ENCODE data around the gene REX1BD. TPM values are rescaled to one million over a fixed set of nuclear protein-coding genes. Genes with fewer than 3 reads are reported as not detected.

Gene REX1BD
- total RNA-seq, 1 experiment from 2014 or later = 97.1 TPM

- TF ChIP-seq JUND (IDR thresholded peaks at IDR 0.05) = no peak
- no peak for TF ChIP-seq SRF (IDR thresholded peaks at IDR 0.05; ENCODE audit: low read depth)
These were observed 38.3 kb downstream of the REX1BD start (continued) for GRCh38 chr19:18626906-18627305.

GRCh38 chr19:18629166-18630088 is 40.8 kb downstream of the REX1BD start:
- ATAC-seq = no peak
- no peak for DNase-seq (ENCODE audit: low read depth, low spot score)
- no peak overlapping the region for H3K27ac ChIP-seq (ENCODE audit: low read depth, low read length)
- POLR2A ChIA-PET = no interaction called here
- H3K27me3 ChIP-seq (ENCODE audit: insufficient read depth, low read length) = no peaks in the 10 kb centered on the region
- H3K9me3 ChIP-seq (ENCODE audit: control insufficient read depth in 1 of 2, insufficient read depth in 1 of 2, low read depth in 1 of 2, low read length in 2 of 2) = no peaks in the 10 kb centered on the region
- intact Hi-C loops (cut with micrococcal nuclease) = no loop called here
- TF ChIP-seq EZH2phosphoT487 (IDR thresholded peaks at IDR 0.05; ENCODE audit: borderline replicate concordance) (no peak), SP1 (IDR thresholded peaks at IDR 0.05; ENCODE audit: low read depth) (no peak), POLR2AphosphoS5 (IDR thresholded peaks at IDR 0.05; ENCODE audit: low read depth, low read length) (no peak), YY1 (IDR thresholded peaks at IDR 0.05; ENCODE audit: extremely low read depth, insufficient replicate concordance, low read depth, low read length) (no peak), ZFX (IDR thresholded peaks at IDR 0.05) (no peak), TCF7L2 (IDR thresholded peaks at IDR 0.05; ENCODE audit: borderline replicate concordance, extremely low read depth, insufficient read depth, insufficient read length) (no peak), RAD21 (IDR thresholded peaks at IDR 0.05; ENCODE audit: low read depth) (no peak), FOSL1 (IDR thresholded peaks at IDR 0.05; ENCODE audit: low read depth) (no peak), CTCF (IDR thresholded peaks at IDR 0.05 in 2 of 3, conservative IDR thresholded peaks at IDR 0.05 in 1 of 3; ENCODE audit: borderline replicate concordance in 1 of 3, insufficient read depth in 1 of 3, low read depth in 2 of 3, low read length in 2 of 3) (no peak), CEBPB (IDR thresholded peaks at IDR 0.05; ENCODE audit: low read depth) (no peak), SRF (IDR thresholded peaks at IDR 0.05; ENCODE audit: low read depth) (no peak)
- TF ChIP-seq, protein P1, sequence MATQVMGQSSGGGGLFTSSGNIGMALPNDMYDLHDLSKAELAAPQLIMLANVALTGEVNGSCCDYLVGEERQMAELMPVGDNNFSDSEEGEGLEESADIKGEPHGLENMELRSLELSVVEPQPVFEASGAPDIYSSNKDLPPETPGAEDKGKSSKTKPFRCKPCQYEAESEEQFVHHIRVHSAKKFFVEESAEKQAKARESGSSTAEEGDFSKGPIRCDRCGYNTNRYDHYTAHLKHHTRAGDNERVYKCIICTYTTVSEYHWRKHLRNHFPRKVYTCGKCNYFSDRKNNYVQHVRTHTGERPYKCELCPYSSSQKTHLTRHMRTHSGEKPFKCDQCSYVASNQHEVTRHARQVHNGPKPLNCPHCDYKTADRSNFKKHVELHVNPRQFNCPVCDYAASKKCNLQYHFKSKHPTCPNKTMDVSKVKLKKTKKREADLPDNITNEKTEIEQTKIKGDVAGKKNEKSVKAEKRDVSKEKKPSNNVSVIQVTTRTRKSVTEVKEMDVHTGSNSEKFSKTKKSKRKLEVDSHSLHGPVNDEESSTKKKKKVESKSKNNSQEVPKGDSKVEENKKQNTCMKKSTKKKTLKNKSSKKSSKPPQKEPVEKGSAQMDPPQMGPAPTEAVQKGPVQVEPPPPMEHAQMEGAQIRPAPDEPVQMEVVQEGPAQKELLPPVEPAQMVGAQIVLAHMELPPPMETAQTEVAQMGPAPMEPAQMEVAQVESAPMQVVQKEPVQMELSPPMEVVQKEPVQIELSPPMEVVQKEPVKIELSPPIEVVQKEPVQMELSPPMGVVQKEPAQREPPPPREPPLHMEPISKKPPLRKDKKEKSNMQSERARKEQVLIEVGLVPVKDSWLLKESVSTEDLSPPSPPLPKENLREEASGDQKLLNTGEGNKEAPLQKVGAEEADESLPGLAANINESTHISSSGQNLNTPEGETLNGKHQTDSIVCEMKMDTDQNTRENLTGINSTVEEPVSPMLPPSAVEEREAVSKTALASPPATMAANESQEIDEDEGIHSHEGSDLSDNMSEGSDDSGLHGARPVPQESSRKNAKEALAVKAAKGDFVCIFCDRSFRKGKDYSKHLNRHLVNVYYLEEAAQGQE (IDR thresholded peaks at IDR 0.05; ENCODE audit: low read depth) = no peak
- no peaks in the 10 kb centered on the region for H3K36me3 ChIP-seq (ENCODE audit: control insufficient read depth in 1 of 2, insufficient read depth in 2 of 2, low read length in 2 of 2)
- no peak overlapping the region for H3K4me2 ChIP-seq (ENCODE audit: low read length)
- H3K9me2 ChIP-seq (ENCODE audit: insufficient read depth) = no peaks in the 10 kb centered on the region
- CTCF ChIA-PET = no interaction called here
- H4K20me1 ChIP-seq (ENCODE audit: insufficient read depth) = no peaks in the 10 kb centered on the region
- H3K4me3 ChIP-seq (replicated peaks in 1 of 2; ENCODE audit: low read depth in 1 of 2, low read length in 2 of 2) = no peak overlapping the region
- no peak overlapping the region for H3K9ac ChIP-seq (ENCODE audit: low read length)
- H3K79me2 ChIP-seq (ENCODE audit: insufficient read depth, low read length) = no peaks in the 10 kb centered on the region
- H2AFZ ChIP-seq (ENCODE audit: low read depth, low read length, poor library complexity, severe bottlenecking) = no peak overlapping the region
- no TSS peak for BruUV-seq (replicated peaks)
- no peaks in the 10 kb centered on the region for H3K4me1 ChIP-seq (ENCODE audit: control insufficient read depth in 1 of 2, insufficient read depth in 2 of 2, low read length in 2 of 2)
- RAD21 ChIA-PET (ENCODE audit: low non-redundant PET in 1 of 2, low total read pairs in 2 of 2, uncharacterized antibody in 2 of 2, unreplicated experiment in 2 of 2) = no interaction called here

Measured in HCT116 (cell line).